Activated T-cell treated with anti-CD3 and anti-CD28 coated beads, Interleukin-2, amount 50 U/mL, for 24 hours (primary cell): ENCODE data around the gene DMWD.
"Not testable (repeated sequence)": the region's sequence is repeated elsewhere in the genome, so short reads cannot be mapped to it uniquely, and the experiment has no call there.

Source experiments
- DNase-seq: peaks from one replicate; pipeline ENCODE4 v3.0.0-alpha.2; 2020
- H3K27ac Mint-ChIP-seq: 2 replicates; pipeline ENCODE4 v1.8.0; 2020; ENCODE audit warnings: mild to moderate bottlenecking, mixed read lengths
- H3K27me3 Mint-ChIP-seq: 2 replicates; pipeline ENCODE4 v1.8.0; 2020; ENCODE audit warnings: mixed read lengths
- H3K36me3 Mint-ChIP-seq: 2 replicates; pipeline ENCODE4 v1.8.0; 2020; ENCODE audit warnings: low read depth, mixed read lengths
- H3K4me1 Mint-ChIP-seq: 2 replicates; pipeline ENCODE4 v1.8.0; 2020; ENCODE audit warnings: low read depth, mixed read lengths
- H3K4me3 Mint-ChIP-seq: 2 replicates; pipeline ENCODE4 v1.8.0; 2020; ENCODE audit warnings: mild to moderate bottlenecking, moderate library complexity, mixed read lengths
- H3K9me3 Mint-ChIP-seq: 2 replicates; pipeline ENCODE4 v1.8.0; 2020; ENCODE audit warnings: mixed read lengths

The DMWD gene

DNA sequence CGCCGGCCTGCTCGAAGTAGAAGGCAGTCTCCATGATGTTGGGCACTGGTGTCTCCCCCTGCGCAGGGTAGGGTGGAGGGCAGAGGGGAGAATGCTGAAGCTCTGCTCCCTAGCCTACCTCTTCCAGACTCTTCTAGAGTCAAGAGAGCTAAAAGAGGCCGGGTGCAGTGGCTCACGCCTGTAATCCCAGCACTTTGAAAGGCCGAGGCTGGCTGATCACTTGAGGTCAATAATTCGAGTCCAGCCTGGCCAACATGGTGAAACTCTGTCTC lies 12.2 kb upstream of the DMWD start:
- no peaks in the 10 kb centered on the region for H3K36me3 Mint-ChIP-seq
- peaks cover 19% of the 10 kb centered on the region for H3K27me3 Mint-ChIP-seq
- H3K27ac Mint-ChIP-seq = no peak overlapping the region
- H3K9me3 Mint-ChIP-seq = no peaks in the 10 kb centered on the region
- H3K4me3 Mint-ChIP-seq = no peak overlapping the region
- no peak for DNase-seq
- H3K4me1 Mint-ChIP-seq = peaks cover 7% of the 10 kb centered on the region

DNA sequence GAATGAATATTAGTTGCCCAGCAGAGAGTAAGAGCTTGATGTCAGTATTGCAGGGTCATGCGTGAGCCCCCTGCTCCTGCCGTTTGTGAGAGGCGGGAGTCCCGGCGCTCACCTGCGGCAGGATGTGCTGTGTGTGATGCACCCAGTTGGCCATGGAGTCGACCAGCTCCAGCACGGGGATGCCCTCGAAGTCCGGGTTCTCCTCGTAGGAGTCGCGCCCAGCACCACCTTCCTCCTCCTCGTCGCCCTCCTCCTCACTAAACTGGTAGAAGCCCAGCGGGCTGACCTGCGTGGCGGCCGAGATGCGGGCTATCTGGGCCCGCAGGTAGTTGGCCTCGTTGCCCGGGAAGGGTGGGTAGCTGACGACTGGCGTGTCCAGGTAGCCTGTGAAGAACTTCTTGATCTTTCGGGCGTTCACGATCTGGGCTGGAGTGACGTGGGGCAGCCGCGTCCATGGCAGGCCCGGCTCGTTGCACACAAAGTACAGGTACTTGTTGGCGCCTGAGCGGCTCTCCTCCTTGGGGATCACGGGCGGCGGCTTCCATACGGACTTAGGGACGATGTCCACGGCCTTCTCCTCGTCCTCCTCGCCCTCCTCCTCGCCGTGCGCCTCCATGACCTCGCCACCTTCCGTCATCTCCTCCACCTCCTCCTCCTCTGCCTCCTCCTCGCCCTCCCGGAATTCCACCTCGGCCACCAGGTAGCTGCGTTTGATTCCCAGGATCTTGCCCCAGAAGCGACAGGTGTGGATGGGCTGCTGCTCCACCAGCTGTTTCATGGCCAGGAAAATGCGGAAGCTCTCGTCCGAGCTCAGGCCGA lies 11.7 kb upstream of the DMWD start:
- no peak overlapping the region for H3K4me3 Mint-ChIP-seq
- no peak overlapping the region for H3K27ac Mint-ChIP-seq
- no peaks in the 10 kb centered on the region for H3K36me3 Mint-ChIP-seq
- DNase-seq = no peak
- peaks cover 2% of the 10 kb centered on the region for H3K4me1 Mint-ChIP-seq
- H3K9me3 Mint-ChIP-seq = no peaks in the 10 kb centered on the region
- H3K27me3 Mint-ChIP-seq = peaks cover 24% of the 10 kb centered on the region

DNA sequence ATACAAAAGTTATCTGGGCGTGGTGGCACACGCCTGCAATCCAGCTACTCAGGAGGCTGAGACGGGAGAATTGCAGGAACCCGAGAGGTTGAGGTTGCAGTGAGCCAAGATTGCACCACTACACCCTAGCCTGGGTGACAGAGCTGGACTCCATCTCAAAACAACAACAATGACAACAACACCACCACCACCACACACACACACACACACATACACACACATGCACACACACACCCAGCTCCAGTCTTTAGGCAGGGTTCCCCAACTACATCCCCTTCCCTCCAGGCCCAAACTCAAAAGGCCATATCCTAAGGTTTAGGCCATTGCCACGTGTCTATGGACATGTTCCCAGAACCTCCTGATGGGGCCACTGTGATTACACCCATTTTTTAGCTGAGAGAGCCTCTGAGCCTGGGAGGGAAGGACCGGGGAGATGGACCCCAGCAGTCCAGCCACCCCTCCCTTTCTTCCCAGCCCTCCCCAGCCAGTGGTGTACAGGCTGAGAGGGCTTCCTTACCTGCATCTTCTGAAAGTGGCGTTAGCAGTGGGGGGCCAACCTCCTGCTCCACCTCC lies 9.0 kb upstream of the DMWD start:
- Mint-ChIP-seq H3K9me3 (no peaks in the 10 kb centered on the region), H3K4me3 (no peak overlapping the region), H3K27ac (no peak overlapping the region), H3K36me3 (no peaks in the 10 kb centered on the region), H3K4me1 (peaks cover 6% of the 10 kb centered on the region), H3K27me3 (peaks cover 41% of the 10 kb centered on the region)
- DNase-seq = no peak

DNA sequence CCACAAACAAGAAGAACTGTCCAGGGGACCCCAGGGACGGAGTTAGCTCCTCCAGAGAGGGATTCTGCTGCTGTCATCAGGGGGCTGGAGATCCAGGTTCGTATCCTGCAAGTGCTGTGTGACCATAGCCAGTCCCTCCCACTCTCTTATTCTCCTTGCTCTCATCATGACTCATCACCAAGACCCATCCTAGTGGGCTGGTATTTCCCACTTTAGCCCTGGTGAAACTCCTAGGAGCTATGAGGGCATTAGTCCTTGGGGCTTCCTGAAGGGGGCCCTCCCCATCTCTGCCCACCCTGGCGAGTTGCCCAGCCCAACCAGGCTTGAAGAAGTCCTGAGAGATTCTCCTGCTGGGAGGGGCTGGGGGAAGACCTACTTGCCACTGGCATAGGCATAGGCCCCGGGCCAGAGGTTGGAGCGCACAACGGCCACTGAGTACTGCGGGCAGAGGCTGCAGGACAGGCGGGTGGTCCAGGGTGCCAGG lies 7.5 kb upstream of the DMWD start:
- peaks cover 6% of the 10 kb centered on the region for H3K4me1 Mint-ChIP-seq
- H3K27me3 Mint-ChIP-seq = peaks cover 53% of the 10 kb centered on the region
- no peaks in the 10 kb centered on the region for H3K9me3 Mint-ChIP-seq
- no peak overlapping the region for H3K4me3 Mint-ChIP-seq
- no peak for DNase-seq
- no peak overlapping the region for H3K27ac Mint-ChIP-seq
- no peaks in the 10 kb centered on the region for H3K36me3 Mint-ChIP-seq

DNA sequence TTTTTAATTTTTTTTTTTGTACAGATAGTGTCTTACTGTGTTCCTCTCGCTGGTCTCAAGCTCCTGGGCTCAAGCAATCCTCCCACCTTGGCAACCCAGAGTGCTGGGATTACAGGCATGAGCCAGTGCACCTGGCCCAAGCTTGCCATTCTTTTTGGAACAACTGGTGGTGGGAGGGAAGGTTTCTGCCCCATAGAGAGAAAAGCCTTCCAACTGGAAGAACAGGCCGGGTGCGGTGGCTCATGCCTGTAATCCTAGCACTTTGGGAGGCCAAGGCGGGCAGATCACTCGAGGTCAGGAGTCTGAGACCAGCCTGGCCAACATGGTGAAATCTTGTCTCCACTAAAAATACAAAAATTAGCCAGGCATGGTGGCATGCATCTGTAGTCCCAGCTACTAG lies 6.9 kb upstream of the DMWD start:
- H3K4me1 Mint-ChIP-seq, DNase-seq, H3K9me3 Mint-ChIP-seq, H3K27ac Mint-ChIP-seq, H3K36me3 Mint-ChIP-seq, H3K4me3 Mint-ChIP-seq: not testable (repeated sequence)
- peaks cover 59% of the 10 kb centered on the region for H3K27me3 Mint-ChIP-seq

DNA sequence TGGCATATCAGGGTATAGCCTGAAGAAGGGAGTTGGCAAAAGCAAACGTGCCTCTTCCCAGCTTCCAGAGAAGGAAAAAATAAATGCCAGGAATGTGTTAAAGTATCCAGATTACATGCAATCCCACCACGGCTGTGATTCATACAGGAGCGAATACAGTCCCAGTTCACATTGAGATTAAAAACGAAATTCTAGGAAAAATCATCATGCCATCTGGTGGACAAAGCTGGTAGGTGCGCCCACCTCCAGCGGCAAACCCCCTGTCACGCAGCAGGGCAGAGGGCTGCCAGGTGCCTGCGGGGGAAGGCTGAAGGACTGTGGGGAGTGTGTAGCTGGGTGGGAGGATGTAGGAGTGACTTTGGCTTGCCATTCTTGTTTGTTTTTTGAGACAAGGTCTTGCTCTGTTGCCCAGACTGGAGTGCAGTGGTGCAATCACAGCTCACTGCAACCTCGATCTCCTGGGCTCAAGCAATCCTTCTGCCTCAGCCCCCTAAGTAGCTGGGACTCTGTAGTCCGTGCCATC lies 6.4 kb upstream of the DMWD start:
- peaks cover 7% of the 10 kb centered on the region for H3K4me1 Mint-ChIP-seq
- H3K36me3 Mint-ChIP-seq = no peaks in the 10 kb centered on the region
- no peak overlapping the region for H3K4me3 Mint-ChIP-seq
- peak; percentile 76 for DNase-seq
- no peak overlapping the region for H3K27ac Mint-ChIP-seq
- peaks cover 59% of the 10 kb centered on the region for H3K27me3 Mint-ChIP-seq
- H3K9me3 Mint-ChIP-seq = no peaks in the 10 kb centered on the region

DNA sequence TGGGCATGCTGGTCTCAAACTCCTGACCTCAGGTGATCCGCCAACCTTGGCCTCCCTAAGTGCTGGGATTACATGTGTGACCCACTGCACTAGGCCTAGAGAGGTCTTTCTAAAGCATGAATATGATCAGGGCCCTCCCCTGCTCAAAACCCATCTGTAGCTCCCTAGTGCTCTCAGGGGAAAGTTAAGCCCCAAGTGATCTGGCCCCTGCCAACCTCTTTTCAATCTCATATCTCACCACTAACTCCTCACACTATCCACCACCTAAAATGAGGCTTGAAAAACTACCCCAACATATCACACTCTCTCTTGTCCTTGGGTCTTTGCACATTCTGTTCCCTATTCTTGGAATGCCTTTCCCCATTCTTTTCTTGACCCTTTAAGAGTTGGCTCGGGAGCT lies 2.0 kb upstream of the DMWD start:
- peaks cover 36% of the 10 kb centered on the region for H3K4me1 Mint-ChIP-seq
- DNase-seq = no peak
- no peaks in the 10 kb centered on the region for H3K9me3 Mint-ChIP-seq
- peaks cover 46% of the 10 kb centered on the region for H3K27me3 Mint-ChIP-seq
- H3K27ac Mint-ChIP-seq = no peak overlapping the region
- H3K36me3 Mint-ChIP-seq = peaks cover 18% of the 10 kb centered on the region
- H3K4me3 Mint-ChIP-seq = no peak overlapping the region

DNA sequence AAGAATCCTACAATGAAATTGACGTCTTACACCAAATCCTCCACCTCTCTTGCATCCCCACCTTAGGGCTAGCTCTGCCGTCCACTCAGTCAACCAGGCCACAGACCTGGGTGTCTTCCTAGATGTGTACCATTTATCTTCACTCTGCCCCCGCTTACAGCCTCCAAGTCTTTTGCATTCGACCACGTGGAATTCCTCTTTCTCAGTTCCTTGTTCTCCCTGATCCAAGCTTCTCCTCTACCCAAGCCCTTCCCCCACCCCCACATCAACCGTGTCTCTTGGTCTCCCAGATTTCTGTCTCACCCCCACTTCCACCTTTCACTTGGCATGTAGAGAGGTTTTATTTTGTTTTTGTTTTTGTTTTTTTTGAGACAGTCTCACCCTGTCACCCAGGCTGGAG lies 1.2 kb upstream of the DMWD start:
- peaks cover 26% of the 10 kb centered on the region for H3K36me3 Mint-ChIP-seq
- no peak overlapping the region for H3K4me3 Mint-ChIP-seq
- no peaks in the 10 kb centered on the region for H3K9me3 Mint-ChIP-seq
- no peak for DNase-seq
- H3K27ac Mint-ChIP-seq = no peak overlapping the region
- peaks cover 32% of the 10 kb centered on the region for H3K4me1 Mint-ChIP-seq
- peaks cover 40% of the 10 kb centered on the region for H3K27me3 Mint-ChIP-seq

DNA sequence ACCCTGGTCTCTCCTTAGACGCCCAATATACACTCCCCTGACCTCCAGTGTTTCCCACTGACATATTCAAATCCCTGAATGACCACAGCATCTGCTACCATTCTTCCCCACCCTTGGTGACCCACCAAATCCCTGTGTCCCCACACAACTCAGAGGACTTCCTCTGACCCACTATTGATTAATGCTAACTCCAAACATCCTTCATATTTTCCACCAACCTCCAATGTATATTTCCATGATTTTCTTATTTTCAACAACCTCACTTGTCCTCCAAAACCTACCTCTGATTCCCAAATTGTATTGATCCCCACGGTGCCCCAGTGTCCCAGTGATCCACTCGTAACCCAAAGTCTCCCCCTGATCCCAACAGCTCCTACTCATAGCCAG lies 526 bp upstream of the DMWD start:
- Mint-ChIP-seq H3K27me3 (peaks cover 36% of the 10 kb centered on the region), H3K4me3 (peak overlapping the region; percentile 69), H3K9me3 (no peaks in the 10 kb centered on the region), H3K36me3 (peaks cover 33% of the 10 kb centered on the region), H3K4me1 (peaks cover 29% of the 10 kb centered on the region), H3K27ac (peak overlapping the region; percentile 92)
- DNase-seq = no peak

DNA sequence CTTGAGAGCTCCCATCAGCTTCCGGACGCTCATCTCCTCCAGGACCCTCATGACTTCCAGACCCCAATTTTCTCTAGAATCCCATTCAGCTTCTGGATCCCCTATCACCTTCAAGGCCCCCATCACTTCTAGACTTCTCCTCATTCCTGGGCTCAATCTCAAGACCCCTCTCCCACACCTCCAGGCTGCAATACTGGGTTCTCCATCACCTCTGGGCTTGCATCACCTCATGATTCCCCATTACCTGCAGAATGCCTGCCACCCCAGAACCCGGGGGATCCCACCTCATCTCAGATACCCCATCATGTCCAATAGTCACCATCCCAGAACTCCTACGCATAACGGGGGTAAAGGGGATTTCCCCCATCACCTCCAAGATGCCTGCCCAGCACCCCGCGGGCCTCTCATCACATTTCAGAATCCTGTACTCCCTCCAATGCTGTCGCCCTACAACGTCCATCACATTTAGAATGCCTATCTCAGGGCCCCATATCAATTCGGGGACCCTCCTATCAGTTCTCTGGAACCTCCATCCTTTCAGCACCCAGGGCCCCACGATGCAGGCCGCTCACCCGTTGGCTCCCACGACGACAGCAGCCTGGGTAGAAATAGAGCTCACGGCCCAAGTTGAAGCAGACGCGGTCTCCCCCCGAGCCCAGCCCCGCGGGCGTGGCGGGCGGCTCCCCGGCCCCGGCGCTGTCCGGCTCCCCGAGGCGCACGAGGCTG lies 738 bp downstream of the DMWD start:
- H3K4me3 Mint-ChIP-seq = peak overlapping the region; percentile 89
- peak overlapping the region; percentile 85 for H3K27ac Mint-ChIP-seq
- DNase-seq = no peak
- peaks cover 32% of the 10 kb centered on the region for H3K27me3 Mint-ChIP-seq
- peaks cover 45% of the 10 kb centered on the region for H3K36me3 Mint-ChIP-seq
- no peaks in the 10 kb centered on the region for H3K9me3 Mint-ChIP-seq
- peaks cover 29% of the 10 kb centered on the region for H3K4me1 Mint-ChIP-seq

DNA sequence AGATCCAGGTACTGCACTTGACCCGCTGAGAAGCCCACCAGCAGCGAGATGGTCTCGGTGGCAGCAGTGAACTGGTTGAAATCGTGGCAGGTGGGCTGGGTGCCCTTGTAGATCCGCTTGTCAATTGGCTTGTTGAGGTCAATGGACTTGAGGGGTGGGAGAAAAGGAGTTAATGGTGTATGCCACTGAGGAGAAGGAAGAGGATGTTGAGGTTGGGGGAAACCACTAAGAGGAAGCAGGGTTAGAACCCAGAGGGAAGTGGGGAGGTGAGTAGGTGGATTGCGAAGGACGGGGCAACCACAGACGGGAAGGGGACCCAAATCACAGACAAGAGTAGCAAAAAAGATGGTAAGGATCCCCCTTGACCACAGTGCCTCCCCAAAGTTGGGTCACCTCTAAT lies 1.7 kb downstream of the DMWD start:
- DNase-seq = no peak
- no peaks in the 10 kb centered on the region for H3K9me3 Mint-ChIP-seq
- peaks cover 29% of the 10 kb centered on the region for H3K4me1 Mint-ChIP-seq
- peak overlapping the region; percentile 89 for H3K4me3 Mint-ChIP-seq
- peaks cover 54% of the 10 kb centered on the region for H3K36me3 Mint-ChIP-seq
- peaks cover 25% of the 10 kb centered on the region for H3K27me3 Mint-ChIP-seq
- H3K27ac Mint-ChIP-seq = peak overlapping the region; percentile 8

DNA sequence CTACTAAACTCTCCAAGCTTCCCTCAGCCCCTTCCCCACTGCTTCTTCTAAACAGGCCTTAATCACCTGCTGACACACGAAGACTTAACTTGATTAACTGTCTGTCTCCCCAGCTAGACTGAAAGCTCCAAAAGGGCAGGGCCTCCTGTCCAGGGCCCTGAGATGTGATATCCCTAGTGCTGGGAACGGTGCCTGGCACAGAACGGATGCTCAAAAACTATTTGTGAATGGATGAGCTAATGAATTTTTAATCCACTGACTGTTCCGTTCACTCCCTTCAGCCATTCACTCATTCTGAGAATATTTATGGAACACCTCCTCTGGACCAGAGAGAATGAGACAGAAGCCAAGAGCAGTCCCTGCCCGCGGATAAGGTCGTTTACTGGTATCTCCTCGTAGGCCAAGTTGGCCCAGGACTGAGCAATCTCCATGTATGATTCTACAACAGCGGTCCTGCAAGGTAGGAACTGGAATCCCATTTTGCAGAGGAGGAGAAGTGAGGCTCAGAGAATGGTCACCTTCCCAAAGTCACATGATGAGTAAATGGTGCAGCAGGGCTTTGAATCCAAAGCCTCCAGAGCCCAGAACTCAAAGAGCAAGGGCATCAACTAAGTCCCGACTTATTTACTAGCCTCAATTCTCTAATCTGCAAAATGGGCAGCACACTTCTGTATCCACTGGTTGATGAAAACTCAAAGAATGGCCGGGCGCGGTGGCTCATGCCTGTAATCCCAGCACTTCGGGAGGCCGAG lies 3.4 kb downstream of the DMWD start:
- no peak overlapping the region for H3K27ac Mint-ChIP-seq
- no peak for DNase-seq
- no peak overlapping the region for H3K4me3 Mint-ChIP-seq
- peaks cover 29% of the 10 kb centered on the region for H3K4me1 Mint-ChIP-seq
- peaks cover 12% of the 10 kb centered on the region for H3K27me3 Mint-ChIP-seq
- peaks cover 62% of the 10 kb centered on the region for H3K36me3 Mint-ChIP-seq
- no peaks in the 10 kb centered on the region for H3K9me3 Mint-ChIP-seq

DNA sequence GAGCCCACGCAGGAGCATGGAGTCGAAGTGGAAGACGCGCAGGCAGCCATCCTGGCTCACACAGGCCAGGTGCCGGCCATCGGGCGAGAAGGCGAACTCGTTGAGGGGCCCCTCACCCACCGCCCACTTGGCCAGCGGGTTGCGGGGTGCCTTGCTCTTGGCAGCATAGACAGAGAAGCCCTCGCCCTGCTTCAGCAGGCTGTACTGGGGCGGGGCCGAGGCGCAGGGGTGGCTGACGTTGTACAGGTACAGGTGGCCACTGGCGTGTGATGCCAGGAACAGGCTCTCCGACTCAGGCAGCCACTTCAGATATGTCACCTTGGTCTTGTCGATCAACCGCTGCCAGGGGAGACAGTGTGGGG lies 6.1 kb downstream of the DMWD start:
- no peak overlapping the region for H3K27ac Mint-ChIP-seq
- peaks cover 11% of the 10 kb centered on the region for H3K4me1 Mint-ChIP-seq
- peaks cover 9% of the 10 kb centered on the region for H3K27me3 Mint-ChIP-seq
- no peak for DNase-seq
- H3K9me3 Mint-ChIP-seq = no peaks in the 10 kb centered on the region
- no peak overlapping the region for H3K4me3 Mint-ChIP-seq
- H3K36me3 Mint-ChIP-seq = peaks cover 62% of the 10 kb centered on the region

DNA sequence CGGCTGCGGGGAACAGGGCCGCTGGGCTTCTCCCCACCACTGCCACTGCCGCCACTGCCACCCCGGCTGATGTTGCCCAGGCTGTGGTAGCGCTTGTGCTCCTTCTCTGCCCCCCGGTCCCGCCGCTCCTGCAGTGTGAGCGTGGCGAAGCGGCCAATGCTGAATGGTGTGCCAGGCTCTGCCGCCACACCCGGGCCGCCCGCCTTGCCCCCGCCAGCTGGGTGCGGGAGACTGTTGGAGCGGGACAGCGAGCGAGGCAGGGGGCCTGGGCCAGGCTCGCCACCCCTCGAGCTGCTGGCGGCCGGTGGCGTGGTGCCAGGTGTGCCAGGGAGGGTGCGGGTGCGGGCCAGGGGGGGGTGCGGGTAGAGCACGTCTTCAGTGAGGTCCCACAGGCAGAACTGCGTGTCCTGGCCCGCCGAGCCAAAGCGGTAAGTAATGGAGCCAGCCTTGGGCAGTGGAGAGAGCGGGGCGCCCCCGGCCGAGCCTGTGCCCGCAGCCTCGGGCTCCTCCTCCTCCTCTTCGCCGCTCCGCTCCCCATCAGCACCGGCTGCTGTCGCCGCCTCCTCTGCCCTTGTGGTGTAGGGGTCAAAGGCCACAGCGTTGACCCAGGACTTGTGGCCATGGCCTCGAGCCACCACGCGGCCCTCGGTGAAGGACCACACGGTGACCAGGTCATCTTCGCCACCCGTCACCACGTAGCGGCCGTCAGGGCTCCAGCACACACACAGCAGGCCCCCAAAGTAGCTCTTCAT lies 6.7 kb downstream of the DMWD start:
- H3K4me3 Mint-ChIP-seq = no peak overlapping the region
- peaks cover 60% of the 10 kb centered on the region for H3K36me3 Mint-ChIP-seq
- H3K4me1 Mint-ChIP-seq = peaks cover 8% of the 10 kb centered on the region
- H3K9me3 Mint-ChIP-seq = no peaks in the 10 kb centered on the region
- DNase-seq = no peak
- H3K27me3 Mint-ChIP-seq = peaks cover 12% of the 10 kb centered on the region
- H3K27ac Mint-ChIP-seq = no peak overlapping the region
